GM12865 (cell line): ENCODE data around the gene KPNA6.

Experiments
- DNase-seq: peaks from one replicate; pipeline ENCODE4 v3.0.0; 2010; ENCODE audit warnings: low read depth
- H3K4me3 ChIP-seq: 2 replicates; pipeline ENCODE4 v1.5.1; 2011; ENCODE audit warnings: mild to moderate bottlenecking, low read depth, low read length, control low read depth
- TF ChIP-seq, protein P1 (sequence below): IDR thresholded peaks from 2 replicates; pipeline ENCODE4 v1.5.1; 2011; ENCODE audit warnings: low read length, control low read depth, low read depth, inconsistent platforms; ENCODE audit not compliant: insufficient read depth; ENCODE audit errors: missing control alignments

KPNA6 gene

DNA sequence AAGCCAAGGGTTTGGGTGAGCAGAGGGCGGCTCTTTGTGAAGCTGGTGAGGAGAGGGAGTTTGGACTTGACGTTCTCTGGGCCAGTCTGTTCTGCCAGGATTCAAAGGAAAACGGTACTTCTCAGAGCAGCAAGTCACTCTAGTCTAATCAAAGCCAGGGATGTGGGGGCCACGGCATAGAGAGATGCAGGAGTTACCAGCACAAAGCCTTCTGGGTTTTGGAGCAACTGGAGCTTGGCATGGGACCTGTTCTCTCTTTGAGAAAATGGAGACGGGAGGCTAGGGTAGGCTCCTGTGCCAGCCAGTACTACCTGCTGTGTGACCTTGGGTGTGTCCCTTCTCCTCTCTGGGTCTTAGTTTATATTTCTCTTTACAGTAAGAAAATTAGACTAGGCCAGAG lies 73.7 kb downstream of the KPNA6 start:
- TF ChIP-seq, protein P1, sequence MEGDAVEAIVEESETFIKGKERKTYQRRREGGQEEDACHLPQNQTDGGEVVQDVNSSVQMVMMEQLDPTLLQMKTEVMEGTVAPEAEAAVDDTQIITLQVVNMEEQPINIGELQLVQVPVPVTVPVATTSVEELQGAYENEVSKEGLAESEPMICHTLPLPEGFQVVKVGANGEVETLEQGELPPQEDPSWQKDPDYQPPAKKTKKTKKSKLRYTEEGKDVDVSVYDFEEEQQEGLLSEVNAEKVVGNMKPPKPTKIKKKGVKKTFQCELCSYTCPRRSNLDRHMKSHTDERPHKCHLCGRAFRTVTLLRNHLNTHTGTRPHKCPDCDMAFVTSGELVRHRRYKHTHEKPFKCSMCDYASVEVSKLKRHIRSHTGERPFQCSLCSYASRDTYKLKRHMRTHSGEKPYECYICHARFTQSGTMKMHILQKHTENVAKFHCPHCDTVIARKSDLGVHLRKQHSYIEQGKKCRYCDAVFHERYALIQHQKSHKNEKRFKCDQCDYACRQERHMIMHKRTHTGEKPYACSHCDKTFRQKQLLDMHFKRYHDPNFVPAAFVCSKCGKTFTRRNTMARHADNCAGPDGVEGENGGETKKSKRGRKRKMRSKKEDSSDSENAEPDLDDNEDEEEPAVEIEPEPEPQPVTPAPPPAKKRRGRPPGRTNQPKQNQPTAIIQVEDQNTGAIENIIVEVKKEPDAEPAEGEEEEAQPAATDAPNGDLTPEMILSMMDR = no peak
- no peak for DNase-seq
- H3K4me3 ChIP-seq = peak overlapping the region; percentile 90

DNA sequence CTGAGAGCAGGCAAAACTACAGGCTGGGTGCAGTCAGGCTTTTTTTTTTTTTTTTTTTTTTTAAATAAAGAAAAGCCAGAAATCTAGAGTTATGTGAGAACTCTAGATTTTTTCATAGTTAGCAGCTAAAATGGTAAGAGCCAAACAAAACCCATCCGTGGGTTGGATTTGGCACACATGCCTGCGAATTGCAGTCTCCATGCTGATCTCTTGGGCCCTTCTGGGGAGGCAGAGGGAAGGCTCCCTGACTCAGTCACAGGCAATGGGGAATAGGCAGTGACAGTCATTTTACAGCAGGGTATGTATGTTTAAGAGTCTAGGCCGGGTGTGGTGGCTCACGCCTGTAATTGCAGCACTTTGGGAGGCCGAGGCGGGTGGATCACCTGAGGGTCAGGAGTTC lies 74.2 kb downstream of the KPNA6 start:
- no peak for DNase-seq
- H3K4me3 ChIP-seq = peak overlapping the region; percentile 90
- TF ChIP-seq, protein P1 = no peak

DNA sequence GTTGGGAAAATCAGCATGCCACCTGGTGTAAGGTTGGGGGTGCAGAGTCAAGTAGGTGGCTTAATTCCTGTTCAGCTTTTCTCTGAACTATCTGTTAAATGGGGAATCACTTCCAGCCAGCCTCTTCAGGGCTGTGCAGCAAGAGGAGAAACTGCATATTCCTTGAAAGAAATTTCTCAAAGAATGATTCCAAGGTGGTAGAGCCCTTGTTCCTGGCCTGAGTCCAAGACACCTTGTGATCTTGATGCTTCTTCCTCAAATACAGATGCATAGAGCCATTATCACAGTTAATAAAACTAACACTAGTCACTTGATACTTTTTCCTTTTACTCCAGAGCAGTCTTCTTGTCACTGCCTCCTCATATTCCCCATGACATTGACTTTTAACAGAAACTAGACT lies 76.8 kb downstream of the KPNA6 start:
- TF ChIP-seq, protein P1 = no peak
- no peak for DNase-seq
- H3K4me3 ChIP-seq = no peak overlapping the region

DNA sequence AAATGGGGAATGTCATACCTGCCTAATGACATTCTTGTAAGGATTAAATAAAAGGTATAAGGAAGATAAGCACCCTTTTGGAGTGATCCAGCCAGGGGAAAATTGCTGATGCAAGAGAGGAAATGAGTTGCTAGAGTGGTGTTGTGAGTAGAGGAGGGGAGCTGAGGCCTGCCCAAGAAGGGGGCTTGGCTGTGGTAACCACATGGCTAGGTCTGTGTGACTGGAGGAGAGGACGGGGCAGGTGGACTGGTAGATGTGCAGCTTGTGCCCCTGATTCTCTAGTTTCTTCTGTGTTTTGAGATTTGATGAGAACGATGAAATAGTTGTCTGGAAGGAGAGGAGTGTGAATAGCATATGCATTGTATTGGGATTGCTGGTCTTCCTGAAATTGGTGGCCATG lies 78.2 kb downstream of the KPNA6 start:
- no peak overlapping the region for H3K4me3 ChIP-seq
- DNase-seq = no peak
- TF ChIP-seq, protein P1 = no peak

DNA sequence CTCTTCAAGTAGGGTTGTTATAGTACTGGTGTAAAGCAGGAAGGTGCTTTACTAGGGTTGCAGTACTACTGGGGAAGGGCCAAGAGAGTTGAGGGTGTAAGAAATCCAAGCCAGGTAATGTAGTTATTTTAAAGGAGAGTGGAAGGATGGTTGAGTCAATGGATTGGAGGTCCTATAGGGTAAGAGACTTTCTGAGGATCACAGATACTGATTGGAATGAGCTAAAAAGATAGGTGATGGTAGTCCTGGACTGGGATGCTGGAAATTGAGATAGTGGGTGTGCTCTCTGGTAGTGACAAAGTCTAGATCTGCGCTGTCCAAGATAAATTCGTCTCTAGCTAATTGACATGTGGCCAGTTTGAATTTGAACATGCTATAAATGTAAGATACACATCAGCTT lies 78.6 kb downstream of the KPNA6 start:
- no peak for DNase-seq
- TF ChIP-seq, protein P1 = no peak
- no peak overlapping the region for H3K4me3 ChIP-seq

DNA sequence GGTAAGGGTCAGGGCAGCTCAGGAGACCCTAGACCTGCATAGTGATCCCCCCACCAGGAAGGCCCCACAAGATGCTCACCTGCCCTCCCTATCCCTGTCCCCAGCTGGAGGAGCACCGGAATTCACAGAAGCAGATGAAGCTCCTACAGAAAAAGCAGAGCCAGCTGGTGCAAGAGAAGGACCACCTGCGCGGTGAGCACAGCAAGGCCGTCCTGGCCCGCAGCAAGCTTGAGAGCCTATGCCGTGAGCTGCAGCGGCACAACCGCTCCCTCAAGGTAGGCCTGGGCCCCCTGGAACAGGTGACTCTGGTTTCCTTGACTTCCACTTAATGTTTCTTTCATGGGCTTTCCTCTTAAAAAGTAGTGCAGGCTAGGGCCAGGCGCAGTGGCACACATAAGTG lies 80.0 kb downstream of the KPNA6 start:
- DNase-seq = no peak
- TF ChIP-seq, protein P1 = no peak
- H3K4me3 ChIP-seq = no peak overlapping the region

DNA sequence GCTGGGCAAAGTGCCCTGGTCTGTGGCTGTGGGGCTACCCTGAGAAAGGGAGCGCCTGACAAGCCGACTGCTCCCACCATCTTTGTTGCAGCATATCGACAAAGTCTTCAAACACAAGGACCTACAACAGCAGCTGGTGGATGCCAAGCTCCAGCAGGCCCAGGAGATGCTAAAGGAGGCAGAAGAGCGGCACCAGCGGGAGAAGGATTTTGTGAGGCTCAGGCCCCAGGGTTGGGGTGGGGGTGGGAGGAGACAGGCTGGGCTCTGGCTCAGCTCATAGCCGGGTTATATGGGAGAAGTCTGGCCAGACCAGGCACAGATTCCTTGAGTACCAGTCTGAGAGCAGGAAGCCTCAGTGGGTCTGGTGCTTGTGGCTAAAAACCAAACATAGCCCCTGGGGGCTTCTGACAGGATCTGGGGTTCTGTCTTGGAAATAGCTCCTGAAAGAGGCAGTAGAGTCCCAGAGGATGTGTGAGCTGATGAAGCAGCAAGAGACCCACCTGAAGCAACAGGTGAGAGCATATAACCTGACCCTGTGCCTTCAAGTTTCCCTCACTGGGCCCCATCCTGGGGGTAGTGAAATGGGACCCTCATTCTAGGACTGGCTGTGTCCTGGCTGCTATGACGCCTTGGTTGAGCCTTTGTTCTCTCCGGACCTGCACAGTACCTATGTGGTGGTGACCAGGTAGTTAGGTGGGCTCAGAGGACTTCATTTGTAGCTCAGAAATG lies 84.5 kb downstream of the KPNA6 start:
- TF ChIP-seq, protein P1 = no peak
- H3K4me3 ChIP-seq = no peak overlapping the region
- DNase-seq = no peak
